ENCODE measurements around the gene IFFO2. TPM values are rescaled to one million over a fixed set of nuclear protein-coding genes. Genes with fewer than 3 reads are reported as not detected.

The IFFO2 gene
- 10 to 100 TPM; 36.0 to 76.2 (median 37.7) TPM for total RNA-seq
- total RNA-seq (2013), result 32.6 TPM
- total RNA-seq, result 62.0 to 510 (median 107) reads per million in 29 experiments

- Mint-ChIP-seq H3K36me3 (peaks cover 4% of the 10 kb centered on the region), H3K9me3 (no peaks in the 10 kb centered on the region), H3K4me3 (peak within 1 kb of the TSS; percentile 88 to 90 (median 89)), H3K4me1 (peaks cover 55 to 62% (median 56%) of the 10 kb centered on the region in 3 donors), H3K27ac (peak within 1 kb of the TSS; percentile 65 to 99), H3K27me3 (no peaks in the 10 kb centered on the region)
- DNase-seq, result peak; percentile 89 to 100 (median 97)
- Histone ChIP-seq H3K27ac (ENCODE audit: low read length) (peak within 1 kb of the TSS; percentile 100), H3K4me3 (ENCODE audit: control insufficient read depth in 1 of 2, extremely low read depth in 1 of 2, low read length in 1 of 2) (peak within 1 kb of the TSS; percentile 71 to 74), H3K36me3 (ENCODE audit: control insufficient read depth in 2 of 2, extremely low read depth in 1 of 2, insufficient read depth in 1 of 2, low read length in 1 of 2) (no peaks in the 10 kb centered on the region), H3K4me1 (ENCODE audit: control insufficient read depth in 1 of 2, extremely low read depth in 1 of 2, insufficient read depth in 2 of 2, low read length in 2 of 2) (peaks cover 40 to 54% of the 10 kb centered on the region in 2 experiments), H3K27me3 (replicated peaks in 1 of 2; ENCODE audit: control insufficient read depth in 2 of 2, extremely low read depth in 1 of 2, insufficient read depth in 2 of 2, low read length in 1 of 2) (peaks cover 0 to 5% of the 10 kb centered on the region in 2 experiments), H3K9me3 (no peaks in the 10 kb centered on the region)
- CTCF ChIA-PET, result interaction anchor here (0.6 to 1.6 kb wide), 8 partner anchors 10 to 72 kb away, joined by 3 to 7 read pairs (median 4); partner anchors contain the start of gene ALDH4A1 (in 1 of the 2)
- POLR2A ChIA-PET, result interaction anchor here (0.5 to 1.7 kb wide), 5 partner anchors 11 to 53 kb away, joined by 3 to 11 read pairs (median 5); no protein-coding TSS in a partner anchor
- WGBS (ENCODE audit: insufficient coverage), result under 1% methylated on average over 105 of the region's 119 CpGs
- peak; percentile 76 to 89 (median 82) for ATAC-seq (replicated peaks in 1 of 4)
These were observed at the start of gene IFFO2 for GRCh38 chr1:18956193-18957135. Gene IFFO2, minus strand, starts transcription at chr1:18956676. Its CDS starts 344 bp downstream, at chr1:18956332.

GRCh38 chr1:19006000-19006399 lies 49.5 kb upstream of the IFFO2 start:
- Mint-ChIP-seq H3K4me3 (no peak overlapping the region), H3K9me3 (peaks cover 4 to 15% (median 9%) of the 10 kb centered on the region in 3 donors), H3K36me3 (no peaks in the 10 kb centered on the region), H3K27ac (no peak overlapping the region), H3K27me3 (peaks cover 9 to 18% of the 10 kb centered on the region in 2 donors), H3K4me1 (peaks cover 16 to 22% (median 21%) of the 10 kb centered on the region in 3 donors)
- Histone ChIP-seq H3K36me3 (ENCODE audit: control insufficient read depth in 2 of 2, extremely low read depth in 1 of 2, insufficient read depth in 1 of 2, low read length in 1 of 2) (no peaks in the 10 kb centered on the region), H3K4me1 (ENCODE audit: control insufficient read depth in 1 of 2, extremely low read depth in 1 of 2, insufficient read depth in 2 of 2, low read length in 2 of 2) (peaks cover 0 to 12% of the 10 kb centered on the region in 2 experiments), H3K9me3 (no peaks in the 10 kb centered on the region), H3K4me3 (ENCODE audit: control insufficient read depth in 1 of 2, extremely low read depth in 1 of 2, low read length in 1 of 2) (no peak overlapping the region), H3K27ac (ENCODE audit: low read length) (no peak overlapping the region), H3K27me3 (replicated peaks in 1 of 2; ENCODE audit: control insufficient read depth in 2 of 2, extremely low read depth in 1 of 2, insufficient read depth in 2 of 2, low read length in 1 of 2) (peaks cover 0 to 17% of the 10 kb centered on the region in 2 experiments)
- CTCF ChIA-PET, result no interaction called here
- POLR2A ChIA-PET, result no interaction called here
- 78% methylated on average over 1 of the region's 4 CpGs for WGBS (ENCODE audit: insufficient coverage)
- ATAC-seq (replicated peaks in 1 of 4), result no peak
- DNase-seq, result no peak

- Mint-ChIP-seq H3K4me3 (no peak overlapping the region), H3K4me1 (peaks cover 0 to 8% (median 4%) of the 10 kb centered on the region in 3 donors), H3K27ac (no peak overlapping the region), H3K27me3 (peaks cover 9 to 18% of the 10 kb centered on the region in 2 donors), H3K36me3 (no peaks in the 10 kb centered on the region), H3K9me3 (peaks cover 4 to 23% (median 15%) of the 10 kb centered on the region in 3 donors)
- H3K27ac ChIP-seq (ENCODE audit: low read length), result no peak overlapping the region
- no peaks in the 10 kb centered on the region for H3K36me3 ChIP-seq (ENCODE audit: control insufficient read depth in 2 of 2, extremely low read depth in 1 of 2, insufficient read depth in 1 of 2, low read length in 1 of 2)
- no peak overlapping the region for H3K4me3 ChIP-seq (ENCODE audit: control insufficient read depth in 1 of 2, extremely low read depth in 1 of 2, low read length in 1 of 2)
- no peaks in the 10 kb centered on the region for H3K9me3 ChIP-seq
- CTCF ChIA-PET, result no interaction called here
- WGBS (ENCODE audit: insufficient coverage), result 77% methylated on average over 3 of the region's 11 CpGs
- no peak for DNase-seq
- H3K4me1 ChIP-seq (ENCODE audit: control insufficient read depth in 1 of 2, extremely low read depth in 1 of 2, insufficient read depth in 2 of 2, low read length in 2 of 2), result no peaks in the 10 kb centered on the region
- no peak for ATAC-seq (replicated peaks in 1 of 4)
- POLR2A ChIA-PET, result no interaction called here
- H3K27me3 ChIP-seq (replicated peaks in 1 of 2; ENCODE audit: control insufficient read depth in 2 of 2, extremely low read depth in 1 of 2, insufficient read depth in 2 of 2, low read length in 1 of 2), result peaks cover 0 to 17% of the 10 kb centered on the region in 2 experiments
These were observed 47.2 kb upstream of the IFFO2 start for GRCh38 chr1:19003371-19004290.

GRCh38 chr1:19000065-19000464 lies 43.6 kb upstream of the IFFO2 start:
- H3K4me1 Mint-ChIP-seq, result peaks cover 3 to 8% (median 5%) of the 10 kb centered on the region in 3 donors
- no peaks in the 10 kb centered on the region for H3K36me3 Mint-ChIP-seq
- POLR2A ChIA-PET, result no interaction called here
- H3K27ac ChIP-seq (ENCODE audit: low read length), result no peak overlapping the region
- no peak overlapping the region for H3K4me3 Mint-ChIP-seq
- no peak for DNase-seq
- WGBS (ENCODE audit: insufficient coverage), result 100% methylated on average over 1 of the region's 2 CpGs
- peaks cover 0 to 7% of the 10 kb centered on the region in 2 experiments for H3K4me1 ChIP-seq (ENCODE audit: control insufficient read depth in 1 of 2, extremely low read depth in 1 of 2, insufficient read depth in 2 of 2, low read length in 2 of 2)
- H3K36me3 ChIP-seq (ENCODE audit: control insufficient read depth in 2 of 2, extremely low read depth in 1 of 2, insufficient read depth in 1 of 2, low read length in 1 of 2), result no peaks in the 10 kb centered on the region
- H3K27ac Mint-ChIP-seq, result no peak overlapping the region
- CTCF ChIA-PET, result interaction anchor here in 1 of 2 donors (0.6 kb wide), 1 partner anchor 30 kb away, joined by 3 read pairs; no protein-coding TSS in a partner anchor
- H3K9me3 ChIP-seq, result no peaks in the 10 kb centered on the region
- no peak overlapping the region for H3K4me3 ChIP-seq (ENCODE audit: control insufficient read depth in 1 of 2, extremely low read depth in 1 of 2, low read length in 1 of 2)
- no peak for ATAC-seq (replicated peaks in 1 of 4)
- peaks cover 4 to 23% (median 15%) of the 10 kb centered on the region in 3 donors for H3K9me3 Mint-ChIP-seq
- H3K27me3 ChIP-seq (replicated peaks in 1 of 2; ENCODE audit: control insufficient read depth in 2 of 2, extremely low read depth in 1 of 2, insufficient read depth in 2 of 2, low read length in 1 of 2), result peaks cover 0 to 21% of the 10 kb centered on the region in 2 experiments
- H3K27me3 Mint-ChIP-seq, result peaks cover 0 to 5% of the 10 kb centered on the region in 2 donors

- Mint-ChIP-seq H3K4me1 (peaks cover 3 to 8% (median 5%) of the 10 kb centered on the region in 3 donors), H3K27me3 (peaks cover 0 to 5% of the 10 kb centered on the region in 2 donors), H3K9me3 (peaks cover 4 to 23% (median 15%) of the 10 kb centered on the region in 3 donors), H3K36me3 (no peaks in the 10 kb centered on the region), H3K27ac (no peak overlapping the region), H3K4me3 (no peak overlapping the region)
- no peak overlapping the region for H3K4me3 ChIP-seq (ENCODE audit: control insufficient read depth in 1 of 2, extremely low read depth in 1 of 2, low read length in 1 of 2)
- DNase-seq, result no peak
- ChIA-PET CTCF (no interaction called here), POLR2A (no interaction called here)
- H3K36me3 ChIP-seq (ENCODE audit: control insufficient read depth in 2 of 2, extremely low read depth in 1 of 2, insufficient read depth in 1 of 2, low read length in 1 of 2), result no peaks in the 10 kb centered on the region
- ATAC-seq (replicated peaks in 1 of 4), result no peak
- peaks cover 0 to 7% of the 10 kb centered on the region in 2 experiments for H3K4me1 ChIP-seq (ENCODE audit: control insufficient read depth in 1 of 2, extremely low read depth in 1 of 2, insufficient read depth in 2 of 2, low read length in 2 of 2)
- peaks cover 0 to 22% of the 10 kb centered on the region in 2 experiments for H3K27me3 ChIP-seq (replicated peaks in 1 of 2; ENCODE audit: control insufficient read depth in 2 of 2, extremely low read depth in 1 of 2, insufficient read depth in 2 of 2, low read length in 1 of 2)
- no peaks in the 10 kb centered on the region for H3K9me3 ChIP-seq
- H3K27ac ChIP-seq (ENCODE audit: low read length), result no peak overlapping the region
- 72% methylated on average over 2 of the region's 2 CpGs for WGBS (ENCODE audit: insufficient coverage)
These were observed 42.9 kb upstream of the IFFO2 start for GRCh38 chr1:18999359-18999758.
